ENCODE results near the gene ECSCR. TPM values are rescaled to one million over a fixed set of nuclear protein-coding genes. Genes with fewer than 3 reads are reported as not detected.

The ECSCR gene
- total and polyA plus RNA-seq, 2 of the 8 experiments (the other 6 are each of a cell fraction or from before 2014, with no cell fraction given) = 2.7 to 7.2 TPM

DNA sequence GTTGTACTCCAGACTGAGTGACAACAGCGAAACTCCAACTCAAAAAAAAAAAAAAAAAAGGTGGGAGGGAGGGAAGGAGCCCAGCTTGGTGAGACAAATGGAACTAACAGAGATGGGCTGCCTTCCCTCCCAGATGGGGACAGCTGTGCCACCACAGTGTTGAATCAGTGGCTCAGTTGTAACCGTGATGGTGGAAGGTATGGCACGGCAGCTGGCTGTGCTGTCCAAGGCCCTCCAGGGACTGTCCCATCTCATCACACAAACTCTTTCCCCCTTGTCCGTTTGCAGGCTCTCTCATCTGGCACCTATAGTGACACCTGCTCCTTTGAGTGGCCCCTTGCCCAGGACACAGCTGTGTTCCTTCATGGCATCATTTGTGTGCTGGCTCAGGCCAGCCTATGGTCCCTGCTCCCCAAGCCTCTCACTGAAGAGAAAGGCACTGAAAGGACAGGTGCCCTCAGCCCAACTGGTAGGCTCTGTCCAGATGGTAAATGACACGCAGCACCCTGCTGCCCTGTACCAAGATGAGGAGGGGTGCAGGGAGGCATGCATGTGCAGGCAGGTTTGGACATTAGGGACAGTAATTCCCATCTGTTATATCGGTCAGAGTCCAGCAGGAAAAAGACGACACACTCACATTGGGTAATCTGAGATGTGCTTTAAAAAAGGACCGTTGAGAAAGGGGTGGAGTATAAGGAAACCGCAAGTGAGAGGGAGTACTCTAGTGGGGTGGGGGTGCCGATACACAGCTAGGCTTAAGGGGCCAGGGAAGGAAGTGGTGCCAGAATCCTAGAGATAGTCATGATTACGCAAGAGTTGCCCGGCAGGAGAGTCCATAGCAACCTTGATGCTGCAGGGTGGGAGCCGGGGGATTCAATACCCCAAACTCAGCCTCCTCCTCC, 12.6 kb upstream of the ECSCR start:
- WGBS, 2 experiments (ENCODE audit: extremely low coverage in 1 of 2, insufficient coverage in 1 of 2, insufficient read length in 1 of 2, insufficient replicate concordance in 2 of 2, low coverage in 1 of 2, low lambda C conversion rate in 2 of 2, missing lambda C conversion rate in 1 of 2) = 90% methylated on average over 12 of the region's 13 CpGs; no CpG with 5 or more reads in 1 of the 2 experiments
- H3K9me3 ChIP-seq (ENCODE audit: insufficient read depth in 2 of 2, low read depth in 1 of 2, low read length in 1 of 2) = no peaks in the 10 kb centered on the region
- H3K23ac ChIP-seq (ENCODE audit: insufficient read length) = no peak overlapping the region
- FAIRE-seq = no peak
- H2BK15ac ChIP-seq (ENCODE audit: low read length) = no peak overlapping the region
- H3K4ac ChIP-seq (replicated peaks; ENCODE audit: insufficient read length, low read depth, low read length) = no peak overlapping the region
- H3K27ac ChIP-seq (ENCODE audit: low read depth, low read length) = no peak overlapping the region
- no peaks in the 10 kb centered on the region for H3K79me2 ChIP-seq (ENCODE audit: control insufficient read depth in 1 of 2, insufficient read depth in 2 of 2, low read length in 2 of 2)
- H3K36me3 ChIP-seq (ENCODE audit: control insufficient read depth in 2 of 4, insufficient read depth in 4 of 4, low read length in 3 of 4) = no peaks in the 10 kb centered on the region
- H2BK5ac ChIP-seq (ENCODE audit: low read depth, low read length) = no peak overlapping the region
- no peaks in the 10 kb centered on the region for H4K20me1 ChIP-seq (replicated peaks in 1 of 2; ENCODE audit: control insufficient read depth in 1 of 2, insufficient read depth in 2 of 2, low read length in 2 of 2)
- no peak overlapping the region for H3K56ac ChIP-seq (replicated peaks; ENCODE audit: insufficient read length, low read depth, low read length)
- H2BK120ac ChIP-seq (replicated peaks; ENCODE audit: low read depth, low read length) = no peak overlapping the region
- H2AK5ac ChIP-seq (ENCODE audit: low read depth, low read length) = no peak overlapping the region; the same call in 1 of the 2 replicates
- no peak overlapping the region for H3K18ac ChIP-seq (ENCODE audit: extremely low read depth, low read length)
- no peak overlapping the region for H3K4me2 ChIP-seq (ENCODE audit: insufficient read depth in 1 of 2, low read depth in 2 of 2, low read length in 2 of 2)
- H2BK12ac ChIP-seq (ENCODE audit: low read depth, low read length) = peak overlapping the region; percentile 18; the same call in 1 of the 2 replicates
- no peak overlapping the region for H3K14ac ChIP-seq (ENCODE audit: insufficient read length)
- H3K27me3 ChIP-seq (replicated peaks in 1 of 4; ENCODE audit: control insufficient read depth in 3 of 4, extremely low read depth in 1 of 4, insufficient read depth in 3 of 4, low read length in 3 of 4) = 0 out of 7 replicates have a peak, but pooled peaks cover 0 to 2% (median 0%) of the 10 kb centered on the region in 4 experiments
- no peak overlapping the region for H3K4me3 ChIP-seq (ENCODE audit: extremely low read depth in 1 of 4, insufficient read depth in 2 of 4, low read depth in 3 of 4, low read length in 4 of 4)
- H4K91ac ChIP-seq (replicated peaks; ENCODE audit: insufficient read length, low read length) = peak overlapping the region; percentile 9
- H4K8ac ChIP-seq (ENCODE audit: extremely low read depth, insufficient read depth, low read length) = no peak overlapping the region
- H2BK20ac ChIP-seq (ENCODE audit: low read length) = no peak overlapping the region
- POLR2A ChIA-PET (ENCODE audit: partially characterized antibody) = no interaction called here
- DNase-seq (ENCODE audit: low read depth in 1 of 2, low spot score in 2 of 2) = no peak
- CTCF ChIA-PET (ENCODE audit: partially characterized antibody) = interaction anchor here (0.7 to 2.3 kb wide), 3 partner anchors 19 to 53 kb away, joined by 3 to 6 read pairs (median 4); no protein-coding TSS in a partner anchor
- peaks cover 6 to 33% (median 15%) of the 10 kb centered on the region in 4 experiments for H3K4me1 ChIP-seq (replicated peaks in 1 of 4; ENCODE audit: control insufficient read depth in 3 of 4, insufficient read depth in 4 of 4, low read length in 3 of 4)
- no peak overlapping the region for H4K5ac ChIP-seq (ENCODE audit: insufficient read length, low read depth, low read length)
- no peak overlapping the region for H3K9ac ChIP-seq (replicated peaks in 1 of 4; ENCODE audit: extremely low read depth in 1 of 4, low read depth in 3 of 4, low read length in 3 of 4)
- no peaks in the 10 kb centered on the region for H3K23me2 ChIP-seq (ENCODE audit: low read depth, low read length)
- H3K79me1 ChIP-seq (ENCODE audit: low read depth, low read length) = no peaks in the 10 kb centered on the region
- peak; percentile 93 for TF ChIP-seq CEBPB (IDR thresholded peaks at IDR 0.05; ENCODE audit: low read depth, low read length)
- TF ChIP-seq FOSL1 (IDR thresholded peaks at IDR 0.05; ENCODE audit: insufficient read depth, low read depth, low read length) = no peak
- no peak overlapping the region for H2AFZ ChIP-seq (ENCODE audit: low read length)
